ENCODE results near the gene SPN.
"Not testable (repeated sequence)": the region's sequence is repeated elsewhere in the genome, so short reads cannot be mapped to it uniquely, and the experiment has no call there.

SPN gene, protein sequence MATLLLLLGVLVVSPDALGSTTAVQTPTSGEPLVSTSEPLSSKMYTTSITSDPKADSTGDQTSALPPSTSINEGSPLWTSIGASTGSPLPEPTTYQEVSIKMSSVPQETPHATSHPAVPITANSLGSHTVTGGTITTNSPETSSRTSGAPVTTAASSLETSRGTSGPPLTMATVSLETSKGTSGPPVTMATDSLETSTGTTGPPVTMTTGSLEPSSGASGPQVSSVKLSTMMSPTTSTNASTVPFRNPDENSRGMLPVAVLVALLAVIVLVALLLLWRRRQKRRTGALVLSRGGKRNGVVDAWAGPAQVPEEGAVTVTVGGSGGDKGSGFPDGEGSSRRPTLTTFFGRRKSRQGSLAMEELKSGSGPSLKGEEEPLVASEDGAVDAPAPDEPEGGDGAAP

DNA sequence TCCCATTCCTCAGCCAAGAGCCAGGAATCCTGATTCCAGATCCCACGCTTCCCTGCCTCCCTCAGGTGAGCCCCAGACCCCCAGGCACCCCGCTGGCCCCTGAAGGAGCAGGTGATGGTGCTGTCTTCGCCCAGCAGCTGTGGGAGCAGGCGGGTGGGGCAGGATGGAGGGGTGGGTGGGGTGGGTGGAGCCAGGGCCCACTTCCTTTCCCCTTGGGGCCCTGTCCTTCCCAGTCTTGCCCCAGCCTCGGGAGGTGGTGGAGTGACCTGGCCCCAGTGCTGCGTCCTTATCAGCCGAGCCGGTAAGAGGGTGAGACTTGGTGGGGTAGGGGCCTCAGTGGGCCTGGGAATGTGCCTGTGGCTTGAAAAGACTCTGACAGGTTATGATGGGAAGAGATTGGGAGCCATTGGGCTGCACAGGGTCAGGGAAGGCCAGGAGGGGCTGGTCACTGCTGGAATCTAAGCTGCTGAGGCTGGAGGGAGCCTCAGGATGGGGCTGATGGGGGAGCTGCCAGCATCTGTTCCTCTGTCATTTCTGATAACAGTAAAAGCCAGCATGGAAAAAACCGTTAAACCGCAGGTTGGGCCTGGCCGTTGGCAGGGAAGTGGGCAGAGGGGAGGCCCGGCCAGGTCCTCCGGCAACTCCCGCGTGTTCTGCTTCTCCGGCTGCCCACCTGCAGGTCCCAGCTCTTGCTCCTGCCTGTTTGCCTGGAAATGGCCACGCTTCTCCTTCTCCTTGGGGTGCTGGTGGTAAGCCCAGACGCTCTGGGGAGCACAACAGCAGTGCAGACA lies at the start of gene SPN:
Gene SPN, plus strand, starts transcription at position 232 of the 791 bp plus-strand sequence. Its CDS starts 482 bp downstream, at position 714.
- DNase-seq (ENCODE audit: low read depth) = no peak

DNA sequence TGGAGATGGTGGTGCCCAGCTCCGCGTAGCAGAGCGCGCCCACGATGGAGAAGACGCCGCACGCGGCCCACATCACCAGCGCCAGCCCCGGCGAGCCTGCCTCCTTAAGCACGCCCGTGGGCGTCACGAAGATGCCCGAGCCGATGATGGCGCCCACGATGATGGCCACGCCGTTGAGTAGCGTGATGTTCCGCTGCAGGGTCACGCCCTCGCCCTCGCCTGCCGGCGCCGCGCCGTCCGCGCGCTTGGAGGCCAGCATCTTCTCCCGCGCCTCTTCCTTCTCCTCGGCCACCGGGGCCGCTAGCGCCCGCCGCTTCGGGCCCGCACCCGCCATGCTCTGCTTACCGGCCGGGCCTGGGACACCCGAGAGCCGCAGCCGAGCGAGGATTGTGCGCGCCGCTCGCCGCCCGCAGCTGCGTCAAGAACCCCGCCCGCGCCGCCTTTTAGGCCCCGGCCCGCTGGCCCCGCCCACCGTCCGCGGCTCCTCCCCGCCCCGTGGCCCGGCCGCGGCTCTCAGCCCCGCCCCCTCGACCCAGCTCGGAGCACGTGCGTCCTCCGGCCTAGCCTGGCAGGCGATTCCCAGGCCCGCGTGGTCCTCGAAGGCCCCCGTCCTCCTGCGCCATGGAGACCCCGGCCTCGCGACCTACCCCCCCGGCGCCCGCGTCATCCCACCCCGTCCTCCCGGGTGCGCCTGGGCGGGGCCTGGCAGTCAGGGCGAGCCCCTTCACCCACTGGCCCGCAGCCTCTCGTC lies 49.6 kb upstream of the SPN start:
- peak; percentile 31 for DNase-seq (ENCODE audit: low read depth)

DNA sequence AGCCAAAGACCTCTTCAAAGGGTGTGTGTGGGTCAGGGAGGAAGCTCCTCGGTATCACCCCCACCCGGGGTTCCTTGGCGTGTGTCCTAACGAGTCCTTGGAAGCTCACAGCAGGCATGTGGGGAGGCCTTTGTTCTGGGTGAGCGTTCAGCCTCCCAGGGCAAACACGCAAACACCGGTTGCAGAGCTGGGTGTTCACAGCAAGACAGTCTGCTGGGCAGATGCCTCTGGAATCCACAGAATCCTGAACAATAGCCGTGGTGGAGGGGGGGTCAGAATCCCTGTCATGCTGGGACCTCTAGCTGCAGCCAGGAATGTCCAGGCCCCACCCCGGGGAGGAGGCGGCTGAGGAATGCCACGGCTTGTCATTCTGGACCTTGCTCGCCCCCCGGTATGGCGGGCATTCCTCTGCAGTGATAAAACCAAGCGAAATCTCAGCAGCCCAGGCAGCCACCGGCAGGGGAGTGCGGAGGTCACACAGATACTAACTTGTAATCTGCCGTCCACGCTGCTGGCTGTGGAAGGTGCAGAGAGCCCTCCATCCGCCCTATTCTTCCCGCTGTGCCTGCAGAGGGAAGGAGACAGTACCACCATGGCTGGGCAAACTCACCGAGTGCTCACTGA lies 48.2 kb upstream of the SPN start:
- DNase-seq (ENCODE audit: low read depth) = not testable (repeated sequence)

DNA sequence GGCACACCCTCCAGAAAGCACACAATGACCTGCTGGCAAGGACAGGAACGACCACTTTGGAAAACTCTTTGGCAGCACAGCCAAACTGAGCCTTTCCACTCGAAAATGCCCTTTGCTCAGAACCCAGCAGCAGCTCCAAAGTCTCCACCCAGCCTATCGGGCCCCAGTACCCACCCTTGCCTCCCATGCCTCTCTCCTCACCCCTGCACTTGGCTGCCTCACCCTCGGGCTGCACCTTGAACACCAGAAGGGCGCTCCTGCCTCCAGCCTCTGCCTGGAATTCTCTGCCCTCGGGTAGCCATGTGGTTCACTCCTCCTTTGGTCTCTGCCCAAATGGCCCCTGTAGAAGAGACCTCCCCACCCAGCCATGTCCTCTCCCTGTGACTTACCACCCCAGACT lies 46.9 kb upstream of the SPN start:
- not testable (repeated sequence) for DNase-seq (ENCODE audit: low read depth)

DNA sequence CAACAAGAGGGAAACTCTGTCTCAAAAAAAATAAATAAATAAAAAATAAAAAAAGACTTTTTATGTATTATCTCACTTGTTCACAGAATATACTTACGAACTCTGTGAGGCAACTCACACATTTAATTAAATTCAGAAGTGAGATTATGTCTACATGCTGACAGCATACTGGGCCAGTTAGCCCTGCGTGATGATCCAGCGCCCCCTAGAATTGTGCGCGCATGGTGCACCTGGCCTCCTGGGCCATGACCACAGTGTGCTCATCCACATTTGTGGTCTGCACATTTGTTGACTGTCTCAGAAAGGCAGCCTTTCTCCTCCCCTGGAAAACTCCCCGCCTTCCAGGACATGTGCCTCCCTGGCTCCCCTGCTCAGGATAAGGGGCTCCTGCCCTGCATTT lies 42.5 kb upstream of the SPN start:
- DNase-seq (ENCODE audit: low read depth) = not testable (repeated sequence)

DNA sequence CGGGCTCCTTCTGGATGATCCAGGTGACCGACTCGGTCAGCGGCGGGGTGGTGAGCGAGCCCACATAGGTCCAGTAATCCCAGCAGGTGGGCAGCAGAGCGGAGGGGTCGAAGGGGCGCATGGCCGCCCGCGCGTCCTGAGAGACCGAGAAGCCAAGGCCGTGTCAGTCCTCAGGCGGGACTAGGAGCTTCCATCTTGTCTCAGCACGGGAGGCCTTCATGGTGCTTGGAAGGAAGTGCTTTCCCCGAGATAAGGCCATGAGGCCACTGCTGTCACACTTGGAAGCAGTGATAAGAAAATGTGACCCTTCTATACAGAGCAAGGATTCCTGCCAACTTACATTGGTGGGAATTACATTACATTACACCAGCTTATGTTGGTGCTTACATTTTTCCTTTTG lies 40.3 kb upstream of the SPN start:
- not testable (repeated sequence) for DNase-seq (ENCODE audit: low read depth)

DNA sequence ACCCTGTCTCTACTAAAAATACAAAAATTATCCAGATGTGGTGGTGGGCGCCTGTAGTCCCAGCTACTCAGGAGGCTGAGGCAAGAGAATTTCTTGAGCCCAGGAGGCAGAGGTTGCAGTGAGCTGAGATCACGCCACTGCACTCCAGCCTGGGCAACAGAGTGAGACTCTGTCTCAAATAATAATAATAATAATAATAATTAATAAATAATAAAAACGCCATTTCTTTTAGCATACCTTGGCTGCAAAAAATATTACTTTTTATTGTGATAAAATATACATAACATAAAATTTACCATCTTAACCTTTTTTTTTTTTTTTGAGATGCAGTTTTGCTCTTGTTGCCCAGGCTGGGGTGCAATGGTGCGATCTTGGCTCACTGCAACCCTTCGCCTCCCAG lies 39.8 kb upstream of the SPN start:
- not testable (repeated sequence) for DNase-seq (ENCODE audit: low read depth)

DNA sequence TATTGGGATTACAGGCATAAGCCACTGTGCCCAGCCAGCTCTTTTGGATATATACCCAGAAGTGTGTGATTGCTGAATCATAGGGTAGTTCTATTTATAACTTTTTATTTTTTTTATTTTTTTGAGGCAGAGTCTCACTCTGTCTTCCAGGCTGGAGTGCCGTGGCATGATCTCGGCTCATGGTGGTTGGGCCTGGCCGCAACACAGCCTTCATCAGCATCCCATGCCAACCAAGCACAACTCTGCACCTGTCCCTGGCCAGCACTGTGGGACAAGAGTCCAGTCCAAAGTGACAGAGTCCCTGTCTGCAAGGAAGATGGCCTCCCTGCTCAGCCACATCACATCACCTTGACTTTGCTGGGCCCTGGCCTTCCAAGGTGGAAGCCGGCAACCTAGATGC lies 37.9 kb upstream of the SPN start:
- DNase-seq (ENCODE audit: low read depth) = not testable (repeated sequence)

DNA sequence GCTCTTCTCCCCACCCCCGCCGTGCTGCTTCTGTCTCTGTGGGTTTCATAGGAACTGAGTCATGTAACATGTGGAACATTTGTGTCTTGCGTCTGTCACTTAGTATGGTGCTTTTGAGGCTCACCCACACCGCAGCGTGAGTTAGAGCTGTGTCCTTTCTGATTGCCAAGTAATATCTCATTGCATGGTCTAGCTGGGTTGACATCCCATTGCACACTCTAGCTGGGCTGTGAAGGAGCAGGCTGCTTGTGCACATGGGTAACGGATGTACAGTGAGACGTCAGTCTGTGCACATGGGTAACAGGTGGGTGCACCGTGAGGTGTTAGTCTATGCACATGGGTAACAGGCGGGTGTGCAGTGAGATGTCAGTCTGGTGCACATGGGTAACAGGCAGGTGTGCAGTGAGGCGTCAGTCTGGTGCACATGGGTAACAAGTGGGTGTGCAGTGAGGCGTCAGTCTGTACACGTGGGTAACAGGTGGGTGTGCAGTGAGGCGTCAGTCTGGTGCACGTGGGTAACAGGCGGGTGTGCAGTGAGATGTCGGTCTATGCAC lies 36.2 kb upstream of the SPN start:
- DNase-seq (ENCODE audit: low read depth) = not testable (repeated sequence)

DNA sequence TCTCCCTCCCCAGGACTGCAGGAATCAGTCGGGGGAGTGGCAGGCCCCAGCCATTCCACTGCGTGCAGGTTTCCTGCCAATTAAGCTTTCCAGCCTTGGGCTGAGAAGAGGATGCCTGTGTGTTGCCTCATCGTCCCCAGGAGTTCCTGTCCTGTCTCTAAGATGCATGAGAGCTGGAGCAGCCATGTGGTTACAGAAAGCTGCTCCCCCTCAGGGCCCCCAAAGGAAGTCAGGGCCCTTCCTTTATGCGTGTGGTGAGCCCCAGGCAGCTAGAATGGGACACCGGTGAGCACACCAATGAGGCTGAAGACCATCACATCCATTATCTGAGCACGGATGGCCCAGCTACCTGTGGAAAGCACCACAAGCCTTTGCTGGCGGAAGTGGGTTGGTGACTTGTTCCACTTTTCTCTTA lies 35.4 kb upstream of the SPN start:
- not testable (repeated sequence) for DNase-seq (ENCODE audit: low read depth)

DNA sequence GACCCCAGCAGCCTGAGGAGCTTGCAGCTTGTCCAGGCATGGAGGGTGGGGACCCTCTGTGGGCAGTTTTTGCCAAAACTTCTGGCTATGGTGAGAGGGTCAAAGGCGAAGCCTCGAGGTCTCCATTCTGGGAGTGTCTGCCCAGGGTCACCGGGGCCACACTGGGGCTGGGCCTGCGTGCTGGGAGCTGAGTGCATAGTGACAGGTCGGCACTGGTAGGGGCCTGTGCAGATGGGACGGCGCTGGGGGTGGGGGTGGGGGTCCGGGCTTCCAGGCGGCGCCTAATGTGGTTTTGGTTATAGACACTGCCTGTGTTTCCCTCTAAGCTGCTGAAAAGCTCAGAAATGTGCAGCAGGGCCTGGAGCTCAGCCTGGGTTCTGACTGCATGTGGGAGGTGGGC lies 34.3 kb upstream of the SPN start:
- not testable (repeated sequence) for DNase-seq (ENCODE audit: low read depth)

DNA sequence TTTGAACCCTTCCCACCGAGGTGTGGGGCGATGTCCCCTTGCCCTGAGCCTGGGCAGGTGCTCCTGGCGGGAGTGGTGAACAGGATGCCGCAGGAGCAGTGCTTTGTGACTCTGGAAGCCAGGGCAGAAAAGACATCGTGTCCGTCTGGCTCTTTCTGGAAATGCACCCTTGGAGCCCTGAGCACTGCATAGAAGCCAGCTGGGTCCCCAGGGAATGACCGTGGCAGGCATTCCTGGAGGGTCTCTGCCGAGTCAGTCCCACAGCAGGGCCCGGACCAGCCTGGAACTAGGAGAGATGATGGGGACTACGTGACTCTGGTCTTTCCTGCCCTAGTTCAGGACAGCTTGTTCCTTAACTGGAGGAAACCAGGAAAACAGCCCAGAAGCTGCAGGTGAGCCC lies 33.7 kb upstream of the SPN start:
- not testable (repeated sequence) for DNase-seq (ENCODE audit: low read depth)

DNA sequence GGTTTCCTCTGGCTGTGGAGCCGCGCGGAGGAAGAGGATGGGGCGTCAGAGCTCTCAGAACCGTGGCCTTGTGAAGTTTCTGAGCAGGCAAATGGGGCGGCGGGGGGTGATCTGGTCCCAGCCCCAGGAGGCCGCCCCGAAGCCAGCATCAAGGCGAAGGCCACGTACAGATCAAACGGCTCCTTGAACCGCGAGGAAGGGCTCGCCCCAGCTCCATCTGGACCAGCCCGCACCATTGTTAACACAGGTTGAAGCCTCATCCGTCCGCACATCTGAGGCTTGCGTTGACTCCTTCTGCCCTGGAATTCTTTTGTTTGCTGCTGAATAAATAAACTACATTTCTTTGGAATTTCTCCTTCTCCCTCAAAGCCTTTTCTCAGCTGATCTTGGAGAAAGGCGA lies 31.4 kb upstream of the SPN start:
- DNase-seq (ENCODE audit: low read depth) = not testable (repeated sequence)

DNA sequence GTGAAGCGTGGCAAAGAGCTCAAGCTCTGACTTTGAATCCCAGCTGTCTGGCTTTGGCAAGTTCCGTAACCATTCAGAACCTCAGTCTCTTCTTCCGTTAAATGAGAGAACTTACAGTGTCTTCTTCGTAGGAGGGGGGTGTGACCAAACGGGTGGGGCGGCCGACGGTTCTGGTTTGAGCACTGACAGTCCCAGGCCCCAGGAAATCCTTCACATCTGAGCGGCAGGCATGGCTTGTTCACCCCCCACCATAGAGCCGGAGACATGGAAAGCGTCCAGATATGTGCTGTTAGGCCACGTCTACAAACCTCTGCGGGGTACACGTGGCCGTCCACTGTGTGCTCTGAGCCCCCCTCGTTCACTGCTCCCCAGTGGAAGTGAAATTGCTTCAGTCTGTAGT lies 27.1 kb upstream of the SPN start:
- not testable (repeated sequence) for DNase-seq (ENCODE audit: low read depth)

DNA sequence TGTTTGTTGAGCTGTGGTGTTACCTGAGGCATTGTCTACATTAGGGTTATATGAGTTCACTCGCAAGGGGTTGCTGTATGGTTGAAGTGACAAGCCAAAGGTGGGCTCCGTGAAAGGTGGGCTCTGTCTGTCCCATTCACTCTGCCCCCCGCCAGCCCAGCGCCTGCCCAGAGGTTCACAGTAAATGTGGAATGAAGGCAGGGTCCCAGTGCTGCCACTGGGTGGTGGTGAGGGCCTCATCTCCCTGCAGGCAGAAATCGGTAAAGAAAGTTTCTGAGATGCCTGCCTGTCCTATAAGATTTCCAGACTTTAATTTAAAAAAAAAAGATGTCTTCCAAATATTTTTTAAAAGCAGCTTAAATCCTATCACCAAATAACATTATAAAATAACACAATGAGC lies 26.7 kb upstream of the SPN start:
- not testable (repeated sequence) for DNase-seq (ENCODE audit: low read depth)

DNA sequence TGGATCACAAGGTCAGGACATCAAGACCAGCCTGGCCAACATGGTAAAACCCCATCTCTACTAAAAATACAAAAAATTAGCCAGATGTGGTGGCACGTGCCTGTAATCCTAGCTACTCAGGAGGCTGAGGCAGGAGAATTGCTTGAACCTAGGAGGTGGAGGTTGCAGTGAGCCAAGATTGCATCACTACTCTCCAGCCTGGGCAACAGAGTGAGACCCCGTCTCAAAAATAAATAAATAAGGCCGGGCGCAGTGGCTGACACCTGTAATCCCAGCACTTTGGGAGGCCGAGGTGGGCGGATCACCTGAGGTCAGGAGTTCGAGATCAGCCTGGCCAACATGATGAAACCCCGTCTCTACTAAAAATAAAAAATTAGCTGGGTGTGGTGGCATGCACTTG lies 24.3 kb upstream of the SPN start:
- DNase-seq (ENCODE audit: low read depth) = not testable (repeated sequence)

DNA sequence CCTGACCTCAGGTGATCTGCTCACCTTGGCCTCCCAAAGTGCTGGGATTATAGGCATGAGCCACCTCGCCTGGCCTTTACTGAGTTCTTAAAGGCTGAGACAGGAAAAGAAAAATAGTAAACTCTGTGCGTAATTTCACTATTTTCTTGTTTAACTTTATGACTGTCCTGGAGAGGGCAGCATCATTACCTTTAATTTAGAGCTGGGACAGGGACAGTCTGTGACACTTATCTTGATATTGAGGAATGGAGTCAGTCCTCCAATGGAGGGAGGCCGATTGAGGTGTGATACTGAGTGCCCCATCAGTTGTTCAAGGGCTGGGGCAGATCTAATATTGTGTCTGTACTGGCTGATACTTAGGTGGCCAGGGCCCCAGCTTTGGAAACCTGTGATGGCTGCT lies 21.5 kb upstream of the SPN start:
- no peak for DNase-seq (ENCODE audit: low read depth)

DNA sequence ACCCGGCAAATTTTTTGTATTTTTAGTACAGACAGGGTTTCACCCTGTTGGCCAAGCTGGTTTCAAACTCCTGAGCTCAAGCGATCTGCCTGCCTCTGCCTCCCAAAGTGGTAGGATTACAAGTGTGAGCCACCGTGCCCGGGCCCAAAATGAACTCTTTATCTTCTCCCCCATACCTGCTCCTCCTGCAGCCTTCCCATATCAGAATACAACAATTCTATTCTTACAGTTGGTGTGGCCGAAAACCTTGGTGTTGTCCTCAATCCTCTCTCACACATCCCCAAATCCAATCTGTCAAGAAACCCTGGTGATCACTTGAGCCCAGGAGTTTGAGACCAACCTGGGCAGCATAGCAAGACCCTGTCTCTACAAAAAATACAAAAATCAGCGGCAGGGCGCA lies 19.5 kb upstream of the SPN start:
- DNase-seq (ENCODE audit: low read depth) = no peak

DNA sequence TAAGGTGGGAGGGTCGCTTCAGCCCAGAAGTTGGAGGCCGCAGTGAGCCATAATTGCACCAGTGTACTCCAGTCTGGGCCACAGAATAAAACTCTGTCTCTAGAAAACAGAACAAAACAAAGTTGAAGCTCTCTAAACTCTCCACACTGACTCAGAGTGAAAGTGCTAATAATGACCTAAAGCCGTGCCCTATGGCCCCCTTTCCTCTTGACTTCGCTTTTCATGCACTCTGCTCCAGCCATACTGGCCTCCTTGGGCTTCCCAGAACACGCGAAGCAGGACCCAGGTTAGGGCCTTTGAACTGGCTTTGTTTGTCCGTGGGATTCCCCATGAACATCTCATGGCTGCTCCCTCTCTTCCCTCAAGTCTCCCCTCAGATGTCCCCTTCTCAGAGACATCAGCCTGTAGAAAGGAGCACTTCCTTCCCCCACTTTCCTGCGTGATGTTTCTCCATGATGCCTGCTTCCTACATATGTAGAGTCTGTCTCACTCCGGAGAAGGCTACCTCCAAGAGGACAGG lies 18.6 kb upstream of the SPN start:
- DNase-seq (ENCODE audit: low read depth) = no peak

DNA sequence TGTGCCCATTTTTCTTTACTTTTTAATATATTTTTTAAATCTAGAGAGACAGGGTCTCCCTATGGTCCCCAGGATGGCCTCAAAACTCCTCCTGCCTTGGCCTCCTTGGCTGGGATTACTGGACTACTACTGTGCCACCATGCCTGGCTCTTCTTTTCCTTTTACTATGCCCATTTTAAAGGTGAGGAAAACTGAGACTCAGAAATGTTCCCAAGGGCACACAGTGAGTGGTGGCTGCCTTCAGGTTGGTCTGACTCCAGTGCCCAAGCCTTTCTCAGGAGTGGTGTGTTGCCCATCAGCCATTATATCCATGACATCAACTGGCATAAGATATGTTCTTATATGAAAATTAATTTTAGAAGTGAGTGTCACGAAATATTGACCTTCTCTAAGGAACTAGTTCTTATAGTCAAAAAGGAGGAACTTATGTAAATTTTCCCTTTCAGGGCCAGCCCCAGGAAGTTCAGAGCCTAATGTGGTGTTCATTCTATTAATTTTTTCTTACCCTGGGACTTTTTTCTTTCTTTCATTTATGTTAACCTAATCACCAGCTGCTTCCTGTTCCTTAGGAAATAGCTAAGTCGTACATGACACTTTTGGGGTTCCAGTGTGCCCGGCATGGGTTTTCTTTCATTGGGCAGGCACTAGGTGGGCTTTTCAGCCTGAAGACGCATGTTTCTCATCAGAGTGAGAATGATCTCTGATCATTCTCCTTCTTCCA lies 17.9 kb upstream of the SPN start:
- no peak for DNase-seq (ENCODE audit: low read depth)

DNA sequence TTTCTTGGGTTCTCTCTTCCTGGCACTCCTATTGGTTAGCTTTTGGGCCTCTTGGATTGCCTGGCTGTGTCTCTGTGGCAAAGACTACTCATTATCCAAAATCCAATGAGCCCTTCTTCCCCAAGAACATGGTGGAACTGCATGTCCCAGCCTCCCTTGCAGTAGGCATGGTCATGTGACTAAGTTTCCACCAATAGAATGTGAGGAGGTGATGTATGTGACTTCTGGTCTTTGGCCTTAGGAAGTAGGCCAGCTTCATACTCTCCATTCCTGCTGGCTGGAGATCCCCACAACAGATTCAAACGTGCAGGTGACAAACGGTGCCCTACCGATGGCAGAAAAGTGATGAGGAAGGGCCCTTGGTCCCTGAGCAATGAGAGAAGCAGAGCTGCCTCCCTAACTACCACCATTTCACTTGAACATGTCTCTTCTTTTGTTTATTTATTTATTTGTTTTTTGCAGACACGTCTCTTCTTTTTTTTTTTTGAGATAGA lies 17.3 kb upstream of the SPN start:
- no peak for DNase-seq (ENCODE audit: low read depth)

Data from HS-5 (cell line).